Right lobe of liver (tissue), 6 donors: ENCODE measurements around the gene SLC34A3. TPM values are rescaled to one million over a fixed set of nuclear protein-coding genes. Genes with fewer than 3 reads are reported as not detected.

ENCODE experiments used
- ATAC-seq, 4 donors: fragments of 200-7000 bp; cut with Tn5 transposase; one replicate each; pipeline ENCODE4 v1.9.1; 2020; ENCODE audit warnings: mild to moderate bottlenecking in 4 of 4, moderate library complexity in 4 of 4
- DNase-seq, 3 donors: peaks; one replicate each; pipeline ENCODE4 v3.0.0-alpha.2; 2020
- H3K27ac ChIP-seq, 3 donors: fragments of 200-600 bp; one replicate each; pipeline ENCODE4 v1.8.0; 2022
- H3K27me3 ChIP-seq, 2 donors: fragments of 200-600 bp; one replicate each; pipeline ENCODE4 v1.8.0; 2022
- H3K36me3 ChIP-seq, 4 donors: fragments of 200-600 bp; sonication (generic) in 1 of 4; one replicate each; pipeline versions ENCODE4 v1.5.1 to v1.8.0; 2017 to 2022; ENCODE audit warnings: control low read depth in 1 of 4
- H3K4me1 ChIP-seq, 4 donors: fragments of 200-600 bp; sonication (generic) in 1 of 4; one replicate each; pipeline versions ENCODE4 v1.5.1 to v1.8.0; 2017 to 2022; ENCODE audit warnings: control low read depth in 1 of 4
- H3K4me3 ChIP-seq, 3 donors: fragments of 200-600 bp; one replicate each; pipeline ENCODE4 v1.8.0; 2022
- H3K9me3 ChIP-seq, 4 donors: fragments of 200-600 bp; sonication (generic) in 1 of 4; one replicate each; pipeline versions ENCODE4 v1.5.1 to v1.8.0; 2017 to 2022; ENCODE audit warnings: control low read depth in 1 of 4
- CTCF ChIP-seq, 4 donors: fragments of 200-600 bp in 3 of 4; fragments of 450-650 bp in 1 of 4; IDR thresholded peaks; one replicate each; pipeline versions ENCODE4 v1.5.1 to v1.8.0; 2016 to 2022; ENCODE audit warnings: antibody characterized with exemption in 4 of 4, mild to moderate bottlenecking in 2 of 4
- POLR2A ChIP-seq: fragments of 450-650 bp; IDR thresholded peaks from one replicate; pipeline ENCODE4 v1.6.1; 2017; ENCODE audit warnings: antibody characterized with exemption, mild to moderate bottlenecking
- WGBS: methylation state at CpG from one replicate; pipeline ENCODE4 v1.1.6; 2018; ENCODE audit warnings: low coverage, low lambda C conversion rate; ENCODE audit not compliant: insufficient coverage; ENCODE audit errors: missing lambda C conversion rate; 5-methylcytosine and 5-hydroxymethylcytosine counted together
- intact Hi-C, 2 donors: fragments of 100-400 bp; cut with DNase I; formaldehyde crosslinking; loops; one replicate each; pipeline versions ENCODE4 v1.11.2 to v1.14.1; 2022
- total RNA-seq, 6 experiments: library from RNA; depleted of rRNA in 2 of 6; stranded (reverse); fragments of >200 nt in 2 of 6; fragmentation: NEBNext Ultra II Directional in 3 of 6; extraction: Animal tissue kit (Norgen Biotek cat#: 25700) in 3 of 6; gene quantifications; one replicate each; pipeline versions ENCODE4 v1.1.0 to v1.2.4, GENCODE V29; 2016 to 2023
- donor health status: DM: no; HTN: yes; CAD: no.
- donor health status: DM: no; HTN: no; CAD: no.
- donor health status: DM: no; HTN: no; CAD: no.
- donor health status: DM: no; HTN: yes; CAD: no.
- donor health status: DM: no; HTN: yes; CAD: no.

The SLC34A3 gene
- total RNA-seq, 6 experiments from 2014 or later = not detected

GRCh38 chr9:137233143-137233980 is 2.7 kb downstream of the SLC34A3 start:
- intact Hi-C loops = loop anchor here (5.0 to 10.0 kb wide), 4 partner anchors 49 to 116 kb away; partner anchors contain the start of genes ANAPC2 (in 1 of the 2) and SSNA1 (in 1 of the 2)
- no peak for DNase-seq

GRCh38 chr9:137234055-137234697 is 3.5 kb downstream of the SLC34A3 start:
- peaks cover 0 to 6% (median 0%) of the 10 kb centered on the region in 4 donors for H3K4me1 ChIP-seq
- TF ChIP-seq CTCF (IDR thresholded peaks at IDR 0.05) (no peak), POLR2A (no peak)
- intact Hi-C loops = loop anchor here (5.0 to 10.0 kb wide), 4 partner anchors 49 to 117 kb away; partner anchors contain the start of genes ANAPC2 (in 1 of the 2) and SSNA1 (in 1 of the 2)
- H3K36me3 ChIP-seq = no peaks in the 10 kb centered on the region
- H3K27ac ChIP-seq = no peak overlapping the region
- no peaks in the 10 kb centered on the region for H3K27me3 ChIP-seq
- H3K9me3 ChIP-seq = no peaks in the 10 kb centered on the region
- WGBS = 10% methylated on average over 2 of the region's 40 CpGs
- no peak for ATAC-seq
- no peak for DNase-seq
- H3K4me3 ChIP-seq = no peak overlapping the region

More at GRCh38 chr9:137233143-137233980, 2.7 kb downstream of the SLC34A3 start:
- 31% methylated on average over 3 of the region's 40 CpGs for WGBS
- ATAC-seq = no peak
- H3K4me1 ChIP-seq = peaks cover 0 to 6% (median 0%) of the 10 kb centered on the region in 4 donors
- no peak overlapping the region for H3K27ac ChIP-seq
- no peaks in the 10 kb centered on the region for H3K9me3 ChIP-seq
- H3K4me3 ChIP-seq = no peak overlapping the region
- no peaks in the 10 kb centered on the region for H3K36me3 ChIP-seq
- TF ChIP-seq POLR2A (no peak), CTCF (IDR thresholded peaks at IDR 0.05) (no peak)
- no peaks in the 10 kb centered on the region for H3K27me3 ChIP-seq

- no peaks in the 10 kb centered on the region for H3K9me3 ChIP-seq
- H3K4me1 ChIP-seq = peaks cover 0 to 7% (median 0%) of the 10 kb centered on the region in 4 donors
- H3K27ac ChIP-seq = no peak overlapping the region
- H3K36me3 ChIP-seq = no peaks in the 10 kb centered on the region
- no peak overlapping the region for H3K4me3 ChIP-seq
- DNase-seq (no peak), ATAC-seq (no peak)
- intact Hi-C loops = loop anchor here (5.0 to 10.0 kb wide), 4 partner anchors 50 to 118 kb away; partner anchors contain the start of genes ANAPC2 (in 1 of the 2) and SSNA1 (in 1 of the 2)
- H3K27me3 ChIP-seq = no peaks in the 10 kb centered on the region
- no peak for TF ChIP-seq POLR2A
- no peak for TF ChIP-seq CTCF (IDR thresholded peaks at IDR 0.05)
- WGBS = 64% methylated on average over 9 of the region's 18 CpGs
Measured at GRCh38 chr9:137234758-137235423, 4.2 kb downstream of the SLC34A3 start.

GRCh38 chr9:137235424-137236237 is 4.9 kb downstream of the SLC34A3 start:
- intact Hi-C loops = loop anchor here in 1 of 2 donors (10.0 kb wide), 1 partner anchor 51 kb away; the partner anchor contains the start of genes ANAPC2 and SSNA1
- no peak for ATAC-seq
- peaks cover 0 to 8% (median 0%) of the 10 kb centered on the region in 4 donors for H3K4me1 ChIP-seq
- H3K4me3 ChIP-seq = no peak overlapping the region
- H3K36me3 ChIP-seq = no peaks in the 10 kb centered on the region
- 43% methylated on average over 2 of the region's 35 CpGs for WGBS
- TF ChIP-seq POLR2A = no peak
- no peak for TF ChIP-seq CTCF (IDR thresholded peaks at IDR 0.05)
- H3K27ac ChIP-seq = no peak overlapping the region
- no peaks in the 10 kb centered on the region for H3K9me3 ChIP-seq
- no peak for DNase-seq
- H3K27me3 ChIP-seq = no peaks in the 10 kb centered on the region
